ENCODE results near the gene MSH6.
A peak's percentile ranks its signal among the peaks of the same experiment; 100 is the strongest.

MSH6 gene

GRCh38 chr2:47777277-47777937, 5.5 kb upstream of the MSH6 start:
- TF ChIP-seq CTCF (IDR thresholded peaks at IDR 0.05; ENCODE audit: unreplicated experiment in 3 of 3): no peak
- Mint-ChIP-seq H3K36me3 (ENCODE audit: low read depth) (no peaks in the 10 kb centered on the region), H3K4me1 (no peaks in the 10 kb centered on the region), H3K4me3 (no peak overlapping the region), H3K27ac (peak overlapping the region in 2 of 3 experiments; percentile 19 to 81), H3K27me3 (ENCODE audit: low read depth) (no peaks in the 10 kb centered on the region), H3K9me3 (no peaks in the 10 kb centered on the region)

GRCh38 chr2:47778698-47779425, 4.1 kb upstream of the MSH6 start:
- H3K9me3 Mint-ChIP-seq: no peaks in the 10 kb centered on the region
- peak overlapping the region; percentile 35 to 59 (median 45) for H3K27ac Mint-ChIP-seq
- no peak for TF ChIP-seq CTCF (IDR thresholded peaks at IDR 0.05; ENCODE audit: unreplicated experiment in 3 of 3)
- no peaks in the 10 kb centered on the region for H3K4me1 Mint-ChIP-seq
- no peaks in the 10 kb centered on the region for H3K27me3 Mint-ChIP-seq (ENCODE audit: low read depth)
- no peak overlapping the region for H3K4me3 Mint-ChIP-seq
- no peaks in the 10 kb centered on the region for H3K36me3 Mint-ChIP-seq (ENCODE audit: low read depth)

- H3K9me3 Mint-ChIP-seq: no peaks in the 10 kb centered on the region
- TF ChIP-seq CTCF (IDR thresholded peaks at IDR 0.05; ENCODE audit: unreplicated experiment in 3 of 3): no peak
- H3K4me1 Mint-ChIP-seq: no peaks in the 10 kb centered on the region
- peak overlapping the region in 1 of 3 experiments; percentile 30 for H3K4me3 Mint-ChIP-seq
- H3K27ac Mint-ChIP-seq: peak overlapping the region; percentile 35 to 59 (median 45)
- H3K36me3 Mint-ChIP-seq (ENCODE audit: low read depth): no peaks in the 10 kb centered on the region
- H3K27me3 Mint-ChIP-seq (ENCODE audit: low read depth): no peaks in the 10 kb centered on the region
Observed at GRCh38 chr2:47779426-47779790, 3.5 kb upstream of the MSH6 start.

- H3K4me1 Mint-ChIP-seq: peaks cover 10% of the 10 kb centered on the region
- peak overlapping the region; percentile 82 to 91 (median 90) for H3K4me3 Mint-ChIP-seq
- no peaks in the 10 kb centered on the region for H3K9me3 Mint-ChIP-seq
- peaks cover 16% of the 10 kb centered on the region for H3K36me3 Mint-ChIP-seq (ENCODE audit: low read depth)
- H3K27ac Mint-ChIP-seq: peak overlapping the region; percentile 84 to 92 (median 92)
- no peaks in the 10 kb centered on the region for H3K27me3 Mint-ChIP-seq (ENCODE audit: low read depth)
- TF ChIP-seq CTCF (IDR thresholded peaks at IDR 0.05; ENCODE audit: unreplicated experiment in 3 of 3): no peak
Observed at GRCh38 chr2:47782381-47782670, 619 bp upstream of the MSH6 start.

- Mint-ChIP-seq H3K27me3 (ENCODE audit: low read depth) (no peaks in the 10 kb centered on the region), H3K4me3 (peak overlapping the region; percentile 97 to 98 (median 98)), H3K27ac (peak overlapping the region; percentile 90 to 99 (median 97)), H3K9me3 (no peaks in the 10 kb centered on the region), H3K4me1 (peaks cover 10% of the 10 kb centered on the region), H3K36me3 (ENCODE audit: low read depth) (peaks cover 22% of the 10 kb centered on the region)
- no peak for TF ChIP-seq CTCF (IDR thresholded peaks at IDR 0.05; ENCODE audit: unreplicated experiment in 3 of 3)
Observed at GRCh38 chr2:47783486-47784351, 774 bp downstream of the MSH6 start.

All from nephron (organoid).